ENCODE measurements around the gene KRTAP10-10.
"Not testable (repeated sequence)": the region's sequence is repeated elsewhere in the genome, so short reads cannot be mapped to it uniquely, and the experiment has no call there.

Gene KRTAP10-10

GRCh38 chr21:44657635-44658540, 20.7 kb downstream of the KRTAP10-10 start, which contains the start of gene KRTAP12-3:
KRTAP12-3 (plus strand) TSS chr21:44657932; CDS start chr21:44657980, 48 bp downstream.
- Histone ChIP-seq H3K27ac (ENCODE audit: low read length) (no peak within 1 kb of the TSS), H3K79me2 (ENCODE audit: insufficient read depth, low read length) (no peaks in the 10 kb centered on the region), H3K9ac (ENCODE audit: low read depth, low read length) (no peak within 1 kb of the TSS), H3K4me3 (ENCODE audit: low read depth in 1 of 2, low read length in 2 of 2) (no peak within 1 kb of the TSS), H3K36me3 (ENCODE audit: insufficient read depth, low read length) (no peaks in the 10 kb centered on the region), H3K4me1 (ENCODE audit: insufficient read depth, low read length) (peaks cover 24% of the 10 kb centered on the region), H3K9me3 (ENCODE audit: insufficient read depth, low read length, severe bottlenecking) (peaks cover 4% of the 10 kb centered on the region), H4K20me1 (ENCODE audit: insufficient read depth, low read length) (no peaks in the 10 kb centered on the region), H3K4me2 (ENCODE audit: insufficient read depth, low read length) (no peak within 1 kb of the TSS; the same call in 1 of the 2 replicates), H2AFZ (ENCODE audit: low read depth, low read length) (no peak within 1 kb of the TSS), H3K27me3 (ENCODE audit: insufficient read depth, low read length, poor library complexity) (no peaks in the 10 kb centered on the region)
- ATAC-seq (ENCODE audit: insufficient read depth, low read depth) (peak; percentile 63), DNase-seq (peak; percentile 20)
- no peak for TF ChIP-seq EZH2 (IDR thresholded peaks at IDR 0.05; ENCODE audit: borderline replicate concordance, low read depth, low read length, severe bottlenecking)
- TF ChIP-seq, protein P1, sequence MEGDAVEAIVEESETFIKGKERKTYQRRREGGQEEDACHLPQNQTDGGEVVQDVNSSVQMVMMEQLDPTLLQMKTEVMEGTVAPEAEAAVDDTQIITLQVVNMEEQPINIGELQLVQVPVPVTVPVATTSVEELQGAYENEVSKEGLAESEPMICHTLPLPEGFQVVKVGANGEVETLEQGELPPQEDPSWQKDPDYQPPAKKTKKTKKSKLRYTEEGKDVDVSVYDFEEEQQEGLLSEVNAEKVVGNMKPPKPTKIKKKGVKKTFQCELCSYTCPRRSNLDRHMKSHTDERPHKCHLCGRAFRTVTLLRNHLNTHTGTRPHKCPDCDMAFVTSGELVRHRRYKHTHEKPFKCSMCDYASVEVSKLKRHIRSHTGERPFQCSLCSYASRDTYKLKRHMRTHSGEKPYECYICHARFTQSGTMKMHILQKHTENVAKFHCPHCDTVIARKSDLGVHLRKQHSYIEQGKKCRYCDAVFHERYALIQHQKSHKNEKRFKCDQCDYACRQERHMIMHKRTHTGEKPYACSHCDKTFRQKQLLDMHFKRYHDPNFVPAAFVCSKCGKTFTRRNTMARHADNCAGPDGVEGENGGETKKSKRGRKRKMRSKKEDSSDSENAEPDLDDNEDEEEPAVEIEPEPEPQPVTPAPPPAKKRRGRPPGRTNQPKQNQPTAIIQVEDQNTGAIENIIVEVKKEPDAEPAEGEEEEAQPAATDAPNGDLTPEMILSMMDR (IDR thresholded peaks at IDR 0.05; ENCODE audit: borderline replicate concordance, extremely low read depth, low read length, poor library complexity, severe bottlenecking), result no peak

DNA sequence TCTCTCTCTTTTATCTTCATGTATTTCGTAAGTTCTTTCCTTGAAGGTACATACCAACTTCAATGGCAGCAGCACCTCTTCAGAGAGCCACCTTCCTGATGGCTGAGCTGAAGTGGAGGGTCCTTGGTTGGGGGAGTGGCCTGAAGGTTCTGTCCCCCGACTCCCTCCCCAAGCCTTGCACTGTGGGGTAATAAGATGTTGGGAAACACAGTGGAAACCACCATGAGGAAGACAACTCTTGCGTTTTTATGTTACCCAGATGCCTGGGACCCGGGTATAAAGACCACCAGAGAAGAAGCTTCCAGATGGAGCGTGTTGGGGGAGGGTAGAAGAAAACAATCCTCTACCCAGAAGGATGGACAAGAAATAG, 21.4 kb downstream of the KRTAP10-10 start:
- H3K4me1 ChIP-seq (ENCODE audit: insufficient read depth, low read length), result peaks cover 24% of the 10 kb centered on the region
- H3K79me2 ChIP-seq (ENCODE audit: insufficient read depth, low read length), result no peaks in the 10 kb centered on the region
- DNase-seq, result no peak
- H3K27ac ChIP-seq (ENCODE audit: low read length), result no peak overlapping the region
- no peak overlapping the region for H3K4me2 ChIP-seq (ENCODE audit: insufficient read depth, low read length)
- no peaks in the 10 kb centered on the region for H4K20me1 ChIP-seq (ENCODE audit: insufficient read depth, low read length)
- no peak overlapping the region for H2AFZ ChIP-seq (ENCODE audit: low read depth, low read length)
- H3K36me3 ChIP-seq (ENCODE audit: insufficient read depth, low read length), result no peaks in the 10 kb centered on the region
- TF ChIP-seq EZH2 (IDR thresholded peaks at IDR 0.05; ENCODE audit: borderline replicate concordance, low read depth, low read length, severe bottlenecking), result no peak
- TF ChIP-seq, protein P1 (IDR thresholded peaks at IDR 0.05; ENCODE audit: borderline replicate concordance, extremely low read depth, low read length, poor library complexity, severe bottlenecking), result no peak
- peaks cover 4% of the 10 kb centered on the region for H3K9me3 ChIP-seq (ENCODE audit: insufficient read depth, low read length, severe bottlenecking)
- H3K4me3 ChIP-seq (ENCODE audit: low read depth in 1 of 2, low read length in 2 of 2), result no peak overlapping the region
- H3K9ac ChIP-seq (ENCODE audit: low read depth, low read length), result no peak overlapping the region
- no peaks in the 10 kb centered on the region for H3K27me3 ChIP-seq (ENCODE audit: insufficient read depth, low read length, poor library complexity)
- ATAC-seq (ENCODE audit: insufficient read depth, low read depth), result no peak

GRCh38 chr21:44658913-44659595, 21.9 kb downstream of the KRTAP10-10 start:
- H3K9me3 ChIP-seq (ENCODE audit: insufficient read depth, low read length, severe bottlenecking), result peaks cover 4% of the 10 kb centered on the region
- H3K4me1 ChIP-seq (ENCODE audit: insufficient read depth, low read length), result peaks cover 24% of the 10 kb centered on the region
- no peaks in the 10 kb centered on the region for H4K20me1 ChIP-seq (ENCODE audit: insufficient read depth, low read length)
- H3K27ac ChIP-seq (ENCODE audit: low read length), result no peak overlapping the region
- H3K36me3 ChIP-seq (ENCODE audit: insufficient read depth, low read length), result no peaks in the 10 kb centered on the region
- H3K79me2 ChIP-seq (ENCODE audit: insufficient read depth, low read length), result no peaks in the 10 kb centered on the region
- DNase-seq (no peak), ATAC-seq (ENCODE audit: insufficient read depth, low read depth) (peak; percentile 62; the same call in 2 of the 3 replicates)
- no peaks in the 10 kb centered on the region for H3K27me3 ChIP-seq (ENCODE audit: insufficient read depth, low read length, poor library complexity)
- H2AFZ ChIP-seq (ENCODE audit: low read depth, low read length), result no peak overlapping the region
- H3K9ac ChIP-seq (ENCODE audit: low read depth, low read length), result no peak overlapping the region
- no peak overlapping the region for H3K4me2 ChIP-seq (ENCODE audit: insufficient read depth, low read length)
- H3K4me3 ChIP-seq (ENCODE audit: low read depth in 1 of 2, low read length in 2 of 2), result no peak overlapping the region
- no peak for TF ChIP-seq EZH2 (IDR thresholded peaks at IDR 0.05; ENCODE audit: borderline replicate concordance, low read depth, low read length, severe bottlenecking)
- TF ChIP-seq, protein P1 (IDR thresholded peaks at IDR 0.05; ENCODE audit: borderline replicate concordance, extremely low read depth, low read length, poor library complexity, severe bottlenecking), result no peak

- not testable (repeated sequence) for H3K9me3 ChIP-seq (ENCODE audit: insufficient read depth, low read length, severe bottlenecking); H3K27ac ChIP-seq (ENCODE audit: low read length); H4K20me1 ChIP-seq (ENCODE audit: insufficient read depth, low read length); ATAC-seq (ENCODE audit: insufficient read depth, low read depth); H3K4me2 ChIP-seq (ENCODE audit: insufficient read depth, low read length); H3K4me3 ChIP-seq (ENCODE audit: low read depth in 1 of 2, low read length in 2 of 2); H3K9ac ChIP-seq (ENCODE audit: low read depth, low read length); H3K27me3 ChIP-seq (ENCODE audit: insufficient read depth, low read length, poor library complexity); DNase-seq; H3K36me3 ChIP-seq (ENCODE audit: insufficient read depth, low read length); H2AFZ ChIP-seq (ENCODE audit: low read depth, low read length); H3K79me2 ChIP-seq (ENCODE audit: insufficient read depth, low read length)
- H3K4me1 ChIP-seq (ENCODE audit: insufficient read depth, low read length), result peaks cover 24% of the 10 kb centered on the region
Measured at GRCh38 chr21:44661567-44661966, 24.4 kb downstream of the KRTAP10-10 start.

All from DND-41 (cell line).